ENCODE measurements around the gene DNM2.
"Not testable (repeated sequence)": the region's sequence is repeated elsewhere in the genome, so short reads cannot be mapped to it uniquely, and the experiment has no call there.

The DNM2 gene

DNA sequence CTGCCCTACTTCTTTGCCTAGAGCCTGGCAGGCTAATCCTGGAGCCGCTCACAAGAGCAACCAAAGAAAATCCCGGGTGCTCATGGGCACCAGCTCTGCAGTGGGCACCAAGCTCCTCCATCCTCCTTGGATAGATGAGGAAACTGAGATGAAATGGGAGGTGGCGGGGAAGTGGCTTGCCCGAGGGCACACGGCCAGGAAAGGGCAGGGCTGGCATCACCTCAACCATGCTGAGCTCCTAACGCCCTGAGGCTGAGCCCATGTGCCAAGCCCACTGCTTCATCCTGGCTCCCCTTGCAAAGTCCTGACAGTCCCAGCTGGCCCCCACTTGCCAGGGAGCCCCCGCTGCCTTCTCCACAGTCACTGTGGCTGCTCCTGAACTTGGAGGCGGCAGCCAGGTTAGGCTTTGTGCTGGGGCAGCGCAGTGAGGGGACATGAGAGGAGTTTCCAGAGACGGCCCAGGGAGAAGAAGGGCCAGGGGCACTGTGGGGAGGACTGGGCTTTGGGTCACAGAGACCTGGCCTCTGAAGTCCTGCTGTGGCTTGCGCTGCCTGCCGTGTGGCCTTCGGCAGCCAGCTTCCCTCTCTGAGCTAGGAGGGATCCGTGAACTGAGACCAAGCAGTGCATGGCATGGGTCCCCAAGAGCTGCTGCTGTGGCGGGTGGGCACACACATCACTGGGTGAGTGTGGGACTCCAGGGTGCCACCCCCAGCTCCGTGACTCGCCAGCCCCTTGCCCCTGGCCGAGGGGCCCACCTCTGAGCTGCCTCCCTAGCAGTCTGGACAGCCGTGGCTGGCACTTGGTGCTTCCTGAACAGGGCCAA lies 100.6 kb downstream of the DNM2 start:
- DNase-seq = no peak

DNA sequence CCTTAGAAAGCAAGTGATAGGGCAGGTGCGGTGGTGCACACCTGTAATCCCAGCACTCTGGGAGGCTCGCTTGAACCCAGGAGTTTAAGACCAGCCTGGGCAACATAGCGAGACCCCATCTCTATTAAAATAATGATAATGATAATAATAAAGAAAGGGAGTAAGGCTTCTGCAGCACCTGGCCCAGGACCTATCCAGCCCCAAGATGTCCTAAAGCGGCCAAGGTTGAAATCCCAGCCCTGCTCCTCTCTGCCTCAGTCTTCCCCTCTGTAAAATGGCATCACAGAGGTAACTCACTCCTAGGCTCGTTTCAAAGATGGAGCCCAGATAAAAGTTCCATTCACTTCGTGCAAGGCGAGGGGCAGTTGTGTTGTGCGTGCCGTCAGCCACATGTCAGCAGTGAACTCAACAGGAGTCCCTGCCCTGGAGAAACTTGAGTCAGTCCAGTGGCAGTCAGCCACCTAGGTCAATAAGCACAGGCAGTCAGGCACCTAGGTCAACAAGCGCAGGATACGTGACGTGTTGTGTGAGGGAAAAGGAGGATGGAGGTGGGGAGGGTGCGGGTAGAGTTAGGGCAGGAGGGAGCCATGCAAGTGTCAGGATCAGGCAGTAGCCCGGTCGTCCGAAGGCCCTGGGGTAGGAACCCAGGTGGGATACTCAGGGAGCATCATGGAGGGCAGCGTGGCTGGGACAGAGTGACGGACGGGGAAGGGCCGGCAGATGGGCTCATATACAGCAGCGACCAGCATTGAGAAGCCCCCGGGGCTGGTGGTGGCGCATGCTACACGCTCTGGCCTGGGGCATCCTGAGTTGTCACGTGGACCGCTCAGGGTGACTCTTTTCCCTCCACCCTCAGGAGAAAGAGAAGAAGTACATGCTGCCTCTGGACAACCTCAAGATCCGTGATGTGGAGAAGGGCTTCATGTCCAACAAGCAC lies 101.5 kb downstream of the DNM2 start:
- no peak for DNase-seq

DNA sequence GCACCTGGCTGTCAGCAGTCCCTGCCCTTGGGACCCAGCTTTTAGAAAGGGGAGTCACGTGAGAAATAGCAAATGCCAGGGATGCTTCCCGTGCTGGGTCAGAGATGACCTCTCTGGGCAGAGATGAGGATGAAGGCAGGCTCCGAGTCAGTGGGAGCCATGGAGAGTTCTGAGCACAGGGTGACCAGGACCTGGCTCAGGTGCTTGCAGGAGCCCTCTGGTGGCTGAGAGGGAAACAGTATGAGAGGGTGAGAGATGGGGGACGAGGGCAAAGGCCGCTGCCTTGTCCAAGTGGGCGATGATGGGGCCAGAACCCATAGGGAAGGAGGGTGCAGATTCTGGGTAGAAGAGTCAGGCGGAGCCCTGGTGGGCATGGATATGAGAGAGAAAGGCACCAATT lies 102.3 kb downstream of the DNM2 start:
- no peak for DNase-seq

DNA sequence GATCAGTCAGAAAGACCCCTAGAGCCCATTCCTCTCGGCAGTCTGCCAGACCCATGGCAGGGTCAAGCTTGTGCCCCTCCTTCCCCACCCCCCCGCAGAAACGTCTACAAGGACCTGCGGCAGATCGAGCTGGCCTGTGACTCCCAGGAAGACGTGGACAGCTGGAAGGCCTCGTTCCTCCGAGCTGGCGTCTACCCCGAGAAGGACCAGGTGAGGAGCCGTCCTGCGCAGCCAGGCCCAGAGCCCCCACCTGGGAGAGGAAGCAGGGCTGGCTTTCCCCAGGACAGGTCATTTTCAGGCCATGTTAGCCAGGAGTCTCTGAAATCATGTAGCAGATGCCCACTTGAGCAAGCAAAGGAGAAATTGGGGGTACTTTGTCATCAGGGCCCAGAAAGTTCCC lies 105.8 kb downstream of the DNM2 start:
- DNase-seq = no peak

- DNase-seq = peak; percentile 82
Measured at GRCh38 chr19:10826231-10826630, 108.4 kb downstream of the DNM2 start.

- peak; percentile 22 for DNase-seq
Measured at GRCh38 chr19:10826846-10827245, 109.0 kb downstream of the DNM2 start.

DNA sequence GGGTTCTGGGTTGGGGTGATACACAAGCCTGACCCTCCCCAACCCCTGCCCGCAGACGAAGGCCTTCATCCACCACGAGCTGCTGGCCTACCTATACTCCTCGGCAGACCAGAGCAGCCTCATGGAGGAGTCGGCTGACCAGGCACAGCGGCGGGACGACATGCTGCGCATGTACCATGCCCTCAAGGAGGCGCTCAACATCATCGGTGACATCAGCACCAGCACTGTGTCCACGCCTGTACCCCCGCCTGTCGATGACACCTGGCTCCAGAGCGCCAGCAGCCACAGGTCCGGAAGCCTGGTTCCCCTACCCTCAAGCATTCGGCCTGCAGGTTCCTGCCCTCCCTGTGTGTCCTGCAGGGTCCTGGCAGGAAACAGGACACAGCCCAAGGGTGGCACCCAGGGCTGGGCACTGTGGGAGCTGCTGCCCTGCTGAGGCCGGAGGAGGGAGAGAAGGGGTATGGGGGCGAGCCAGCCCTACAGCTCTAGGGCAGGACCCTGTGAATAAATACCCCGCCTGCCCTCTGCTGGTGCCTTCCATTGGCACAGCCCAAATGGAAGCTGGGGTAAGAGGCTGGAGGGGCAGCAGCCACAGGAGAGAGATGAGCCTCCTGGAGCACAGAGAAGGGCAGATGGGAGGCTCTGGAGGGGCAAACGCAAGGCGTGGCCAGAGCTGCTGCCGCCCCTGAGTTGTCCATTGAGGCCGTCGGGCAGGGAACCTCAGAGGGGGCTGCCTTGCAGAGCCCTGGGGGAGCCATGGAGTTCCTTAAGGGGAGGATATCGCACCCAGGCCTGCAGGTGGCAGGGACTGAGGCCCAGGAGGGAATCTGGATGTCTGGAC lies 111.3 kb downstream of the DNM2 start:
- DNase-seq = no peak

- no peak for DNase-seq
Measured at GRCh38 chr19:10829967-10830366, 112.1 kb downstream of the DNM2 start.

DNA sequence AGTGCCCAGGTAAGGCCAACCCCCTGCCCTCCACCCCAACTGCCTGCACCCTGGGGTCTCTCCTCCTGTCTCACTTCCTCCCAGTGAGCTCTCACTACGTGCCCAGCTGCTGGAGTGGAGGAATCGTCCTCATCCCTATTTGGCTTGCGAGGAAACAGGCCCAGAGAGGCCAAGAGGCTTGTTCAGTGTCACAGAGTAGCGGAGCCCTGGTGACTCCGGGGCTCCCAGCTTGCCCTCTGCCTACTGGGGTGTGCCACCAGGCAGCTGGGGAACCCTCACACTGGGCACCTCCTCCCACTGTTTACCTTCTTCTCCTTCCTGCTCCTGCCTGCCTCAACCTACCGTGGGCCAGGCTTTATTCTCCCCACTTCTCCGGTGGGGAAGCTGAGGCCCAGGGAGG lies 112.5 kb downstream of the DNM2 start:
- DNase-seq = no peak

- no peak for DNase-seq
Measured at GRCh38 chr19:10830931-10831779, 113.3 kb downstream of the DNM2 start.

DNA sequence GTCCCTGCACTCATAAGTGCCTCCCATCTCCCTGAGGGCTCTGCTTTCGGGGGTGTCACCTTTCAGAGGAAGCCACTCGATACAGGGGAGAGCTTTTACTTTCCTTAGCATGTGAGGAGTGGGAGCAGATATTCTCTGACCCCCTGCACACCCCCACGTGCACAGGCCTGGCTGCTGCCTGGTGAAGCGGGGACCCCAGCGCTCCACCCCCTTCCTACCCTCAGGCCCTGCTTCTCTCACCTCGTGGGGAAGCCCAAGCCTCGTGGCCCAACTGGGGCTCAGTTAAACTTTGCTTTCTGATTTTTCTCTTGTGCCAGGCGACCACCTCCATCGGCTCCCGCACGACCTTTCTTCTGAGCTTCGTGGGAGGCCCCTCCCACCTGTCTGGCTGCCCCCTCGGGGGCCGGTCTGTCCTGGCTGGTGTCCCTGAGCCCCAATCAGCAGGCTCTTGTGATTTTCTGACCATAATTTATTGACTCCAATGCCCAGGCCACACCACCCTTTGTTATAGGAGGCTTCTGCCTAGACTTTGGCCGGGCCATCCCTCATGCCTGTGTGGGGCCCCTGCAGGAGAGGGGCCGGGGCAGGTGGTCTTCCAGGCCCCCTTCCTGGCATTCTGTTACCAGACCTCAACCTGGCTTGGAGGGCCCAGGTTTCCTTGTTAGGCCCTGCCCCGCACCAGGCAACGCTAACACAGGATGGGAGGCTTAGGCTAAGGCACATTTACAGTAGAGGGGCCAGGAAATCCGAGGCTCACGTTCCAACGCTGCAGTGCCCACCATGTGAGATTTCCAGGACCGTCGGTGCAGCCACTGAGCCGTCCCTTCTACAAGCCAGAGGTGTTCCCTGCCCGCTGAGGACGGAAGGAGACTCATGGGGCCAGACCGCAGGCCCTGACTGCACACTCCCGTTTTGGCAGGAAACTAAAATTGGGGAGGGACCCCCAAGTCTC lies 114.4 kb downstream of the DNM2 start:
- DNase-seq = no peak

DNA sequence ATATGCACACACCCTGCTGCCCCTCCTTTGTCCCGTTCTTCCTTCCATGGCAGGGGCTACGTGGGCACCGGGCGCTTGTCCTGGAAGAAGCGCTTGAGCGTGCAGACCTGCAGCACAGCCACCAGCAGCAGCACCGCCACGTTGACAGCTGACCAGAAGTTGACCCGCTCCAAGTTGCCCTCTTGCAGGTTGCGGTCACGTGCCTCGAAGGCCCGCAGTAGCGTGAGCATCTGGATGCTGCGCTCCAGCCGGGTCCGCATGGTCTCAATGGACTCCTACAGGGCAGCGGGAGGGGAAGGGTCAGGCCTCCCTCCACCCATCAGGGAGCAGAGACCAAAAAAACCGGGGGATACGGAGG lies 115.0 kb downstream of the DNM2 start:
- no peak for DNase-seq

GRCh38 chr19:10835089-10835753 lies 117.3 kb downstream of the DNM2 start:
- no peak for DNase-seq

DNA sequence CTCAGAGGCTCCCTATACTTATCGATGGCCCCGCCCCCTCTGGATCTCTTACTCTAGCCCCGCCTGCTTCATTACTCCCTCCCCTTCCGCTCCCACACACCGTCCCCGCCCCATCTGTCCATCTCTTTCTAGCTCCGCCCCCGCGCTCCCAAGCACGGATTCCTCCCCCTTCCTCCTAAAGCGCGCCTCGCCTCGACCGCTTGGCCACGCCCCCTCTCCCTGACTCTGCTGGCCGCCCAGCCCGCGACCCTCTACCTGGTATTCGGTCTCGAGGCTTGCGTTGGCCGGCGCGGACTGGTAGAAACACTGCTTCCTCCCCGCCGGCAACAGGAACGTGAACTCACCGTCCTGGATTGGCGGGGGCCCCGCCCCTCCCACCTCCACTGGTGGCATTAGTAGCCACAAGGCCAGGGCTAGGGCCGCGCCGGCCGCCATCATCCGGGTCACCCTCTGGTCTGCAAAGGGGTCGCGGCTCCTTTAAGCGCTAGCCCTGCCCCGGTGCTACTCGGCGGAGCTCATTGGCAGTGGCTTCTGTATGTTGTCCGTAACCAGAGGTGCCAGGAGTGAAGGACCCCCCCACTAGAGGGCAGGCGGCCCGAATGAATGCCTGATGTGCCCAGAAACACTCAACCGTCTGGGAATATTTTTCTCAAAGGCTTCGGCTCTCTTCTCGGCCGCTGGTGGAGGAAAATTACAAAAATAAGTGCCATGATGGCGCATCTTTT lies 118.0 kb downstream of the DNM2 start, which contains the start of gene TMED1:
Gene TMED1 (minus strand): TSS at position 459 of the 725 bp plus-strand sequence. CDS start 21 bp downstream, at position 438.
- peak; percentile 91 for DNase-seq

DNA sequence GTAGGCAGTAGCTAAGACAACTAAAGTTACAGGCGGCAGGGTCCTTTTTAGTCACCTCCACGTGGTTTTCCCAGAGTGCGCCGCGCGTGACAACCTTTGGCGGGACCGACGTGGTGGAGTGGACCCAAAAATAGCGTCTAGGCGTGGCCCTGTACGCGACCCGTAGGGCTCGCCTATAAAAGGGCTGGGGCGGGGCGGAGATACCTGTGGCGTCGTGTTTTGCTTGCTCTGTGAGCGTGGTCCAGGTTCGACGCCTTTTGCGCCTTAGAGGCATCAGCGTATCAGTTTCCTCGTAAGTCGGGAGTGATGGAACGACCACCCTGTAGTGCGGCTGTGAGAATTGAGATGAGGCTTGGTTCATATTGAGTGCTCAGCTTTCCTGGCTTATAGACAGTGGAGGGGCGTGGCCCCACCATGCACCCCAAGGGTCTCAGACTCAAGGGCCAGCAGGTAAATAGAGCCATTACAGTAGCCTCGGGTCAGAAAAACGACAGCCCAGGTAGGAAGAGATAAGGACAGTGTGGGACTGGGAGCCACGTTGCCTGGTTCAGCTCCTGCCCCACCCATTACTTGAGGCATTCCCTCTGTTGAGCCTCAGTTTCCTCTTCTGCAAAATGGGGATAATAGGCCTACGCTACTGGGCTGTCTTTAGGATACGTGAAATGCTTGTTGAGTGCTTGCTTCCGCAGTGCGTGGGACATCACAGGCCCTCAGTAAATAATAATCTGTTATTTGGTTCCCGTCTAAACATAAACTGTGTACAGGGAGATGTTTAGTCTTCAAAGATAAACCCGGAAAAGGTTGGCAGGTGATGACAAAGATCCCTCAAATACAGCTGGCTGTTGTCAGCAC lies 118.8 kb downstream of the DNM2 start:
- peak; percentile 87 for DNase-seq

- DNase-seq = not testable (repeated sequence)
Measured at GRCh38 chr19:10837649-10838048, 119.8 kb downstream of the DNM2 start.

DNA sequence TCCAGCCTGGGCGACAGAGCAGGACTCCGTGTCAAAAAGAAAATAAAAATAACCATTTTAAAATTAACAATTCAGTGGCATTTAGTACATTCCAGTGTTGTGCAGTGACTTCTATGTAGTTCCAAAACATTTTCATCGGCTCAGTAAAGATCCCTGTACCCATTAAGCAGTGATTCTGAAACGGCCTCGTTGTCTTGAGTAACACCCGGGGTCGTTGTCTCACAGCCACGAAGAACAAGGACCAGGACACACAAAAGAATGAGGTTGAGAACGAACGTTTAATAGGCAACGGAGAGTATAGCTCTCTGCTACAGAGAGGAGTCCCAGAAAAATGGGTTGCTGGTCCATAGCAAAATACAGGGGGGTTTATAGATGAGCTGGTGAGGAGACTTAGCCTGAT lies 120.5 kb downstream of the DNM2 start:
- no peak for DNase-seq
